GM12873 (cell line): ENCODE data around the gene TASP1.

Source experiments
- CTCF ChIP-seq: IDR thresholded peaks from 2 replicates; pipeline ENCODE4 v1.5.1; 2012; ENCODE audit warnings: low read depth, mild to moderate bottlenecking, moderate library complexity, low read length, control low read depth; ENCODE audit not compliant: insufficient read depth; ENCODE audit errors: missing control alignments

The TASP1 gene

GRCh38 chr20:13678944-13679343 is 40.2 kb upstream of the TASP1 start:
- TF ChIP-seq CTCF = no peak

GRCh38 chr20:13677241-13677640 is 38.5 kb upstream of the TASP1 start:
- TF ChIP-seq CTCF = no peak

GRCh38 chr20:13676682-13677081 is 38.0 kb upstream of the TASP1 start:
- no peak for TF ChIP-seq CTCF

- no peak for TF ChIP-seq CTCF
These were observed 34.0 kb upstream of the TASP1 start for GRCh38 chr20:13672690-13673089.

- TF ChIP-seq CTCF = no peak
These were observed 33.2 kb upstream of the TASP1 start for GRCh38 chr20:13671916-13672378.

- TF ChIP-seq CTCF = no peak
These were observed 32.8 kb upstream of the TASP1 start for GRCh38 chr20:13671512-13671911.

GRCh38 chr20:13670160-13670559 is 31.4 kb upstream of the TASP1 start:
- no peak for TF ChIP-seq CTCF
